Activated naive CD4-positive, alpha-beta T cell treated with anti-CD3 and anti-CD28 coated beads, Interleukin-2, amount 50 U/mL, for 16 hours (primary cell): Measurements from ENCODE around the gene SMIM12.

Experiments
- DNase-seq: peaks from one replicate; pipeline ENCODE4 v3.0.0-alpha.2; 2020

Gene SMIM12

DNA sequence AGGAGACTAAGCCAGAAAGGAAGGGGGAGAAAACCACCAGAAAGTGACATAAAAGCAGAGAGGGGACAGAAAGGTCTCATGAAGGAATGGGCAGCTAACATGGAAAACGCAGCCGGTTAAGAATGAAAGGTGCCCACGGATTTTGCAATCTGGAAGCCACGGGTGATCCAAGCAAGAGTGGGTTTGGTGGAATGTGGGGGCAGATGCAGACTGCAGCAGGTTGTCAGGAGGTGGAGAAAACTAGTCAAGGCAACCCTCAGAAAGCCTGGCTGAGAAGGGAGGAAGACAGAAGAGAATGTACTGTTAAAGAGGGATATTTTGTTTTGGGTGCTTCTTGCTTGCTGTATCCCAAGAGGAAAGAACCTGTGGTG, 12.6 kb upstream of the SMIM12 start:
- DNase-seq: no peak

DNA sequence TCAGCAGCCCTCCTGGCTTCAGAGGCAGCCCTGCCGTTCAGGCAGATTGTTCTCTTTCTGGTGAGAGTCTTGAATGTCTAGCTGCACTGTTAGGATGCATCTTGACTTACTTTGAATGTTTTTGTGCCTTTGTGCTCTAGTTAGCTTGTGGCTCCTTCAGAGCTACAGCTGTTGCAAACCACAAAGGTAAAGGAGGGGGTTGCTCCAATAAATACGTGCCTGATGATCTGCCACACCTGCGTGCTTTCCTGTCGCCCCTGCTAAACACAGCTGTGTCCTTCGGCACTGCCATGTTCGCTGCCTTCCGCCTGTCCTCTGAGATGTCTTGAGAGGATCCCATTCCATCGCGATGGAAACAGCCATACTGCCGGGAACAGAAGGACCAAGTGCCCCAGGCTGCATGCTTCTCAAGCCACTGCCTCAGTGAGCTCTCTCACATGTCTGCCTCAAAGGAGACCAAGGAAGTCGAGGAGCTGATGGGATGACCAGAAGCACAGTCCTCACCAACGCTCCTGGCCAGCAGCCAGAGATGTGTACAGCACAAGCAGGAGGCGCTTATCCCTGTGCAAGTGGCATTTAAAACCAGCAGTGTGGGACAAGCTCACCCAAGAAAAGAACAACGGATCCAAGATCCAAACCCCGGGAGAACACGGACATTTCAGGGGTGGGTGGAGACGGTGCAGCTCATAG, 12.0 kb upstream of the SMIM12 start:
- no peak for DNase-seq

DNA sequence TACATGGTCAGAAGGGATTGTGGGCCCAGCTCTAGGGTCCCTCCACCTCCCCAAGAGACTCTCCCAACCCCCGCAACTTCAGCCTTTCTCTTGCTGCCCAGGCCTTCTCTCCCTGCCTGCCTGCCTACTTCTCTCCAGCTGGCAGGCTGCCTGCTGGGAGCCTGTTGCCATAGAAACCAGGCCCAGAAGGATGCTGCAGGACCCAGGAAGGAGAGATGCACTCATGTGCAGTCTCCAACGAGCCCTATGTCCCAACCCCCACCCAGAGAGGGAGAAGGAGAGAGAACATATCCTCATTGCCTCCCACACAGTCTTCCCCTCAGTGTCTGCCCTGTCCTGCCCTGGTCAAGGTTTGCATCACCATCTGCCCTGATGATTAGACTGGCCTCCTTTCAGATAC, 10.8 kb upstream of the SMIM12 start:
- no peak for DNase-seq

DNA sequence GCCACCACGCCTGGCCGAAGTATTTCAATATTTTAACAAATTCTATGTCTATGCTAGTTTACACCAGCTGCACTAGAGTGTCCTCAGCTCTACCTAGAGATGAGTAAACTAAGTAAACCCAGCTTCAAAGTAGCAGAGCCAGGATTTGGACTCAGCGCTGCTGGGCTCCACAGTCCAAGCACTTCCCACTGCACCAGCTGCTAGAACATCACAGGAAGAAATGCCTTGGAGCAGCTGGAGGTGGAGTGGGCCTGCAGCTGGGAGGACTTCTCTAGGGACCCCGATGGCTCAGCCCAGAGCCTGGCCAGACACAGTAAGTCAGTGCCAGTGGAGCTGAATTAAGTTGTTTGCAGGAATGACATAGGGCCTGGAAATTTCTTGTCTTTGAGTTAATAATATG, 10.2 kb upstream of the SMIM12 start:
- no peak for DNase-seq

DNA sequence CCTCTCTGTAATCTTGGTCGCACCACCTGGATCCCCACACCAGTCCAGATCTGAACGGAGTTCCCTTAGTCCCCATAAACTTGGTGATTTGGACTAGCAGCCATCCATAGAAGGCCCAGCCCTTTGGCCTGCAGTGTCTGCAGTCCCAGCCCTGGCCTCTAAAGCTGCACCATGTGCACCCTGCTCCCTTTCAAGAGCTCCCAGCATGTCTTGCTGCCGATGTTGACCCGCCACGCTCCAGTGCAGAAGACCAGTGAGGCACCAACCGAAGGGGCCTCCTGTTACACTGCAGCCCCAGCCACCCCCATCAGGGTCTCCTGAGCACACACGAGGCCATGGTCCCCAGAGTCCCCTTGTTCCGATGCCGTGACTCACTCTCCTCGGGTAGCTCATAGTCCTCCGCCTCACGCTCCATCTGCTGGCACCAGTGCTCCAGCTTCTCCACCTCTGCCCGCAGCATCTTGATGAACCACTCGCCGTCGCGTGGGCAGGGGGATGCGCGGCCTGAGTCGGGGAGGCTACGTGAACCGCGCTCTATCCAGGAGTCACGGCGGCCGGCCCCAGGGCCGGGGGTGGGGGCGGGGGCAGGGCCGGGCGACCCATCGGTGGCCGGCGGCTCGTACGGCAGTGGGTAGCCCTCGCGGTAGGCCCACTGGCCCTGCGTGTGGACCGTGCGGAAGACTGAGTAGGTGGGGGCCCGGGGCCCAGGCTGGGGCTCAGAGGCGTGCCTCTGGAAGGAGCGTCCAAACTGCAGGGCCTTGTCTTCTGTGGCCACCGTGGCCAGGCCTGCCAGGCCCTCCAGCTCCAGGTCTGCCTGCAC, 8.9 kb upstream of the SMIM12 start:
- DNase-seq: no peak

DNA sequence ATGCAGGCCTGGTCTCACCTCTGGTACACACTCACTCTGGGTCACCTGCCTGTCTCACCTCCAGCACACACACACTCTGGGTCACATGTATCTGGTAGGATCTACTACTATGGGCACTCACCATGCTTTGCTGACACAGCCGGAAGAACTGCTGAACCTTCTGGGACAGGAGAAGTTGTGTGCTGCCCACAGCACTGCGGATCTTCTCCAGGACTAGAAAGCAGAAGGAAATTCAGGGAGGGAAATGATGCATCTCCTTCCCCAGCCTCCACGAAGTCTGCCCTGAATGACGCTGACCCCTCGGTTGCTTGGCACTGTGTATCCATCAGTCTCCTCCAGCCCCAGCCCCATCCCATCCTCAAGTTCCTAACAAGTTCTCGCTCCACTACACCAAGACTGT, 7.9 kb upstream of the SMIM12 start:
- DNase-seq: no peak

DNA sequence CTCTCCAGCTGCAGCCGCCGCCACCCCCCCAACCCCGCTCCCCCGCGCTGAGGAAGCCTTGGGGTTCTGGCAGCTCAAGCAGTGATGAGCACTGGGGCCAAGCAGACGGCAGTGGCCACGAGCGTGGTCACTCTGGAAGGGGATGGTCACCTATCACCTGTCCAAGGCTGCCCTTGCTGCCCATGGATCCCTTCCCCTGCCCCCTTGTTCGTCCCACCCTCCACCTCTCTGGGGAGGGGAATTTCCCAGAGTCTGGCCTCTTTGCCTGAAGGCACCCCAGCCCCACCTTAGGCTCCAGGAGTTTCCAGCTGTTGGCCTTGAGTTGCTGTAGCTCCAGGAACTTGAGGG, 7.2 kb upstream of the SMIM12 start:
- DNase-seq: no peak

DNA sequence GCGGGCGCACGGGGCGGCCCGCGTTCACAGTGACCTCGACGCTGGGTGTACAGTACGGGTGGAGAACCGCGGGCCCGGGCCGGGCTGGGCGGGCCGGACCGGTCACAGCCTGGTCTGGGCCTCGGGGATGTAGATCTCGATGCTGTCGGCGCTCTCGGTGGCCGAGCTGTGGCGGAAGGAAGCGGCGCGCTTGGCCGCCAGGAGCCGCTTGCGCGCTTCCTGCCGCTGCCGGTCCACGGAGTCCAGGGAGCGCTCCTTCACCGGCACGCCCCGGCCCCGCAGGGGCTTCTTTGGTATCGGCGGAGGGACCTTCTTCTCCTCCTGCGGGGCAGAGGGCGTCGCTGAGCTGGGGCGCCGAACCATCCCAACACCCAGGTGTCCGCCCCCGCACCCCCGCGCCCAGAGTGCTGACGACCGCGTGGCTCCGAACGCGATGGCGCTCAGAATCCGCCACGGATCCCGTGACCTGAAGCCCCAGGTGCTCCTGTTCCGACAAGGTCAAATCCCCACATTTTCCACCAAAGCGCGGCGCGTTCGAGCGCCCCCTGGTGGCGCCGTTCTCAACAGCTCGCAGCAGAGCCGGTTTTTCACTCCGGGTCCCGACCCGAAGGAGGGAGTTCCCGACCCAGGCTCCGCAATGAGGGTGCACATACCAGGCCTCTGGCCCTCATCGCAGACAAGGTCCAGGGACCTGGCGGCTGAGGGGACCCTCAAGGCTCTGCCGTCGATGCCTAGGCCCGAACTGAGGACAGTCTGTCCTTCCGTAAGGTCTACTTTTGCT, 6.6 kb upstream of the SMIM12 start:
- DNase-seq: peak; percentile 94

DNA sequence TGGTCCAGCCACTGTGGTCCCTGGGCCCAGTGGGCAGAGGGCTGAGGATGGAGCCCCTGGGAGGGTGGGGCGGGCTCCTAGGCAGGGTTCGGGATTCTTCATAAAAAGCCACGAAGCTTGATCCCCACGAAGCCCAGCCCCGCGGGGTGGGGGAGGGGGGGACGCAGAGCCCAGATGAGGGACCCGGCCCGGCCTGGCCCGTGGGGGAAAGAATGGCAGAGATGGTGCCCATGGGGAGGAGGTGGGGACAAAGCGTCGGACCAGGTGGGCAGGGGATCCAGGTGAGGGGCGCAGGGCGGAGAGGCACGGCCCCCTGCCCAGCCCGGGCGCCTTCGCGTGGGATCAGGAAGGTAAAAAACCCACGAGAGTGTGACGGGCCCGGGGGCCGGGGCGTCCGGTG, 6.0 kb upstream of the SMIM12 start:
- peak; percentile 36 for DNase-seq

DNA sequence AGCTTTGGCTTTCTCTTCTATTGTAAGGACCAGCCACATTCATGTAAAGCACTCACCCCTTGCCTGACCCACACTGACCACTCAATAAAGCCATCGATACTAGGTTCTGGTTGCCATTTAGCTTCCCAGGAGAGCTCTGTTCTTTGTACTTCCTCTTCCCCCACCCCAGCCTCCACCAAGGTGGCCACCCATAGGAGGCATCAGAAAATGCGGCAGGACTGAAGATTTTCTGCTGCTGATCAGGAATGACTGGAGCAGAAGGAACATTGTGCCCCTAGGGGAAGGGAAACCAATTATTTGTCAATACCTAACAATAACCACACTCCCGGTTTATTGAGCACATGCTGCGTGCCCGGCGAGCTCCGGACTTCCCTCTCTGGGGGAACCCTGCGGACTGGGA, 5.2 kb upstream of the SMIM12 start:
- DNase-seq: no peak

DNA sequence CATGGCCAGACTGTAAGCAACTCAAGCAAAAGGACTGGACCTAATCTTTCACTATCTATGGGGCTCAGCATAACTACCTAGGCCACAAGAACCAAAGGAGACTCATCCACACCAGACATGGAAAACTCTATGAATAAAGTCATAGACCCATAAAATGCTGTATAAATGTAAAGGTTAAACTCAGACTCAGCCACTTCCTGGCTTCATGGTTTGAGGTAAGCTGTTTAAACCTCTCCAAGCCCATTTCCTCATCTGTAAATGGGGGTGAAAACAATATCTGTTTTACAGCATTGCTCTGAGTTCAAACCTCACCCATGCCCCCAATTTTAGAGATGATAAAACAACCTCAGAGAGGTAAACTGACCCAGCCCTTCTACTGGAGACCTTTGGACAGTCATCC, 4.0 kb upstream of the SMIM12 start:
- no peak for DNase-seq

DNA sequence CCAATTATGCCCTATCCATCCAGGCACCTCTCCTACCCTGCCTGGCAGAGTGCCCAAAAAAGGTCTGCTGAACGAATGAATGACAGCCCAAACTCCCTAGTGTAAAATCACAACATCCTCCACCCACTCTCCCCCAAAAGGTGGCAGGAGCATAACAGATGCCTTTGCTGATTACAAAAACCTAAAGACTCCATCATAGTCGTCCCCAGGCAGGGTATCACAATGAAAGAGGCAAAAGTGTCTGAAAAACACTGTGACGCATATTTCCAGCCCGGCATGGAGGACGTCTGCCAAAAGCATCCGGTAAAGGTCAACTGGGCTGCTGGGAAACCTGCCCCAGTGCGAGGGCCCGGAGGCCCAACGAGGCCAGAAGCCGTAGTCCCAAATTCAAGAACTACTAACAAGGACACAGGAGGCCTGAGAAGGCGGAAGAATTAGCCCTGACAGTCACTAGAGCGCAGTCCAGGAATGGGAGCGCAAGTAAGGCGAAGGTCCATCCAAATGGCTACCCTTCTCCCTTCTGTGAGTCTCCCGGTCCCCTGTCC, 576 bp downstream of the SMIM12 start:
- peak; percentile 49 for DNase-seq

DNA sequence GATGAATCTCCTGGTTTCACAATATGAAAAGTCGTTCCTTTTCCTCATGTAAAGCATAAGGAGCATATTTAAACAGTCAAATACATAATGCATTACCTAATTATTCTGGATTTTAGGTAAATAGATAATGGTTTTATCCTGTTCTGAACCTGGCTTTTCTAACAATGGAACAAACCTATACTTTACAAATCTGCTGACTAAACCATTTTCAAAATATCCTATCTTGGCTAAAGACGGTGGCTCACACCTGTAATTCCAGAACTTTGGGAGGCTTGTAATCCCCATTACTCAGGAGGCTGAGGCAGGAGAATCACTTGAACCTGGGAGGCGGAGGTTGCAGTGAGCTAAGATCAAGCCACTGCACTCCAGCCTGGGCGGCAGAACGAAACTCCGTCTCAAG, 2.9 kb downstream of the SMIM12 start:
- no peak for DNase-seq

DNA sequence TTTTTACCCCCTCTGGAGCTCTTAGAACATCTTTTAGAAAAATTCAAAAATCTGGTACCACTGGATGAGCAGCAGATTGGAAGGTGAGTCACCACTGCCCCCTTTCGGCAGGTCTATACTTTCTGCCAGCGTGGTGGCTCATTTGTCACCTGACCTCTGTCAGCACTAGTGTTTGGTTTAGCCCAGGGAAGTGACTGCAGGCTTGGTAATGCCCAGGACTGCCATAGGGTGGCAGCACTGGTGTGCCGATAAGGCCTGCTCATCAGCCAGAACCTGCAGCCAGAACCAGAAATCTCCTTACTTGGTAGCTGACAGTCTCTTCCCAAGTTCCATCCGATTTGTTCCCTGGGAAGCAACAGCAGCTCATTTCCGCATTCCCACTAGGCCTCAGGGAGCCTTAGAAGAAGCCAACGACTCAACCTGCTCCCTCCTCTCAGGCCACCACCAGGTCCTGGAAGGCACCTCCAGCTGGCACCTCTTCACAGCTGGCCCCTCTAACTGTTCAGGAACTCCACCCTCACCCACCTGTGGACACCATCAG, 6.8 kb downstream of the SMIM12 start:
- peak; percentile 91 for DNase-seq

DNA sequence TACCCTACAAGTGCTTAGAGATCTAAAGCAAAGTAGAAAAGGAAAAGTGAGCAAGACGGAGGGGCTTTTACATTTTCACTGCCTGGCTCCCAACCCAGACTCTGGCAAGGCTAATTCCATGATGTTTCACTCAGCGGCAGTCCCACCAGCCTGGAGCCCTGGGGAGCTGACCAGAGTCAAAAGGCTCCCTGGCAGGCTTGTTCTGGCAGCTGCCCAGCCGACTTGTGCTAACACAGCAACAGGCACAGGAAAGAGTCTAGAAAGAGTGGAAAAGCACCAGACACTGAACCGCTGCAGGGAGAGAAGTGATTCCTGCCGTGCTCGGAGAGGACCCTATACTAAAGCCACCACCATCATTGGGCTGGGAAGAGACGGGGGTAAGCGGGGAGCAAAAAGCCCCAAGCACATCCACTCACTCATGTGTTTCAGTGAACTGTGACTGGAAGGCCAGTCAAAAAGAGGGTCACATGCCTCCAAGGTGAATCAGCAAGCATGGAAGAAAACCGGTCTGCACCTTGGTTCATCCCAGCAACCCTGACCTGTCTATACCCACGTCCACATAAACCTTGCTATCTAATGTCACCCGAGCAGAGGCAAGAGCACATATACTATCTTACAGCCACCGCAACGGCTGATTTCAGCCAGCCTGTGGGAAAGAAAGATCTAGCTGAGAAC, 8.0 kb downstream of the SMIM12 start:
- no peak for DNase-seq

DNA sequence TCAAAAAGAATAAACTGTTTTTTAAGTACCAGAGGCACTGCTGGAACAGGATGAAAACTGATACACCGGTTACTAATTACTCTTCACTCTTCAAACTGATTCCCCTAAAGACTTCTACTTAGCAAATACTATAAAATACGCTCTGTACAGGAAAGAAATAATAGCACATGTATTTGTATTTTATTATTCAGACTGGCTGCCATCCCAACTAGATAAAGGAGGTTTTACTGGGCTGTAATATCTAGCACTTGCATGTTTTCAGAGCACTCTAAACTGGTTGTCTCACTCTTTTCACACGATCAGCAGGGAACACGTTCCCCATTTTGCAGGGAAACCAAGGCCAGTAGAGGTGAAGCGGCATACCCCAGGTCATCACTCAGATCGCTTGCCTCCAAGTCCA, 9.2 kb downstream of the SMIM12 start:
- no peak for DNase-seq

DNA sequence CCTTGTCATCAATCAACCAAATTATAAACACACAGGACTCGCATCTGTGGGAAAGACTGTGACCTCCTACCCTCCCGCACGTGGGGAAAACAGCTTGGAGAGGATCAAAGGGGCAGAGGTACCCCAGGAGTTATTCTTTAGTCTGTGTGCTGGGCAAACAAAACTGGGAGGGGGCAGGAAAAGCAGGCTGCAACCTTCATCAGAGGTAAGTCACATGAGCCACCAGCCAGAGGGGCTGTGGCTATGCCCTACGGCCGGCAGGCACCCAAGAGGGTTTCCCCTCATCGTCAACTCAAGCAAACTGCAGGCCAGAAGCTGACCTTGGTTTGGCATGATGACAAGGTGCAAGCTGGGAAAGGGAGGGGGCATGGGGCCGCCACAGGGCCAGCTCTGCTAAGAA, 12.5 kb downstream of the SMIM12 start:
- no peak for DNase-seq

DNA sequence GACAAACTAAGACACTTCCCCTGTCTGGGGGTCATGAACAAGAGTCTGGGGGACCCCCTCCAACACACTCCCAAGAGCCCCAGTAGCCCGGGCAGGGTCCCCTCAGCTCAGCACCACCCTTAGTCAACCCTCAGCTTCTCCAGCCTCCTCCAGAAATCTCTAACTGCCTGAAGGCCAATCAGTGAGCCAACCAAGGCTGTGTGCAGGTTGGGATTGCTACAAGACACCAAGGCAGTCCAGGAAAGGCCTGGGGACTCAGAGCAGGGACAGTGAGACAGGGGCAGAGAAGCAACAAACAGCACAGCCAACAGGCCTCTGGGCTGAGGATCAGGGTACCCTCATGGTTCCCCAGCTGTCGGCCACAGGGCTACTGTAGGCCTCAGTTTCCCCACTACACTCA, 13.3 kb downstream of the SMIM12 start:
- DNase-seq: no peak

DNA sequence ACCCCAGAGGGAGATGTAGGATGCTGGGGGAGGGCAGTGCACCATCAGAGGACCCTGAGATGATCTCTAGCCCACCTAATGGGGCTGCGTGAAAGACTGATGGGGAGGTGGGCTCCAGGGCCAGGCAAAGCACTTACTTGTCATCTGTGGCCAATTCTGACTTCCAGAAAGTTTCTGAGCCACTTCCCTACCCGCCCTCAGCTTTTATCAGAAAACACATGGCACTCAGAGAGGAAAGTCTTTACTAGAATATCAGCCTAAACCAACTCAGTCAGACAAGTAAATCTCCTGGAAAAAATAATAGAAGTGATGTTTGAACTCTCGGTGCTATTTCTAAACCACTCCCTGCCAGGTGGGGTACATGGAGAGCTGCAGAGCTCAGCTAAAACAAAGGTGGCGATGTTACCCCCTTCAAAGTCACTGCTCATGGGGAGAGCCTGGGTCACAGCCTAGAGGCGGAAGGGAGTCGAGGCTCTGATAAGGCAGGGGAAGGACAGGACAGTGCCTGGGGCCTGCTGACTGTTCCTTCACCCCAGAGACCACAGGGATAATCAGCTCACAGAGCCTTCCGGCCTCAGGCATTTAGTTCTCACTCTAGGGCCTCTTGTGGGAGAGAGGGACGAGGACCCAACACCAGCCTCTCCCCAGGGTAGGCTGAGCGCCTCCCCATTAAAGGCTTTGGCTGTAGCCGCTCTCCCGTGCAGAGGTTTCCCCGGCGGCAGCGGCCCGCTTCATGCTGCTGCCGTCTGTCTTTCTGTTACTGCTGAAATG, 14.2 kb downstream of the SMIM12 start:
- no peak for DNase-seq

DNA sequence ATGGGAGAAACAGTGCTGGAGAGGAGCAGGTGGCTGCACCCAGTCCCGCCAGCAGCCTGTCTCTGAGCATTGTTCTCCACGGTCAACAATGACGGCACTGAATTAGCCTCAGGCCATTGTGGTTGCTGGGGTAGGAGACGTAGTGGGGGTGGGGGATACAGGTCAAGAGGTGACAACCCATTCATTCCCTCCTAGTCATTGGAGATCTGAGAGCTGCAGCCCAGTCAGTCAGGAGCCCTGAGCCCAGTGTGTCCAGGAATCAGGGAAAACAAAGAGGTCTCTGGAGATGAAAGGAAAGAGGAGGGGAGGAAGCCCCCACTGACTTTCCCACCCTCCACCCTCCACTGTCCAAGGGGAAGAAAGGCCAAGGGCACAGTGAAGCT, 15.3 kb downstream of the SMIM12 start:
- no peak for DNase-seq

DNA sequence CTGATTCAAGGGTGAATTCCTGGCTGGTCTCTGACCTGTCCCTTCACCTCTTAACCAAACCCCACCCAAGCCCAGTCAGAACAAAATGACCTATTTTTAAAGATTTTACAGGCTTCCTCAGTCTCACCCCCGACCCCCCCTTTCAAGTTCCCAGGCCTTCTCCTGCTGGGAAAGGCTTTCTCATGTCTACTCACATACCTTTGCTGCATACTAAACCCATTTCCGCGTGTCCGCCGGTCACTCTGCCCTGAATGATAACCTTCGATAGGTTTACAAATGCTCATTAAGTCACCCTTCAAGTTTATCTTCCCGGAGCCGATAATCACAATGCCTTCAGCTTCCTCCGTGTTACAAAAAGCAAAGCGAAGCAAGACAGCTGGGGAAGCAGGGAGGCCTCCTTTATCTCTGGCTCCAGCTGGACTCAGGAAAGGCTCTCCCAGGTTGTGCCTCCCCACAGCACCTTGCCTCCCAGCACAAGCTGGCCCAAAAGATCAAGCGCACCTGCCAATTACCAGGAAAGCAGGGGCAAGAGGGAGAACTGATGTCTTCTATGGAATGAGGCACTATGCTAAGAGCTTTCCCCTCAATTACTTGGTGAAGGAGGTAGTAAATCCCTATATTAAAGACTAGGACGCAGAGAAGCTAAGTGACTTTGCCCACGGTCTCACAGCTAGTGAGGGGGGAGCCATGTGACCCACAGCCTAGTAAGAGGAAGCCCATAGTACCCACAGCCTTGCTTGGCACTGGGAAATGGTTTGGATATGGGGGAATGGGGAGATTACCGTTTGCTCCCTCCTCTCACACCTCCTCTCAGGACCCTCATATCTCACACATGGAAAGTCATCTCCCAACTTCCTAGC, 15.9 kb downstream of the SMIM12 start:
- no peak for DNase-seq
